ENCODE data around the gene EPC1.

EPC1 gene

DNA sequence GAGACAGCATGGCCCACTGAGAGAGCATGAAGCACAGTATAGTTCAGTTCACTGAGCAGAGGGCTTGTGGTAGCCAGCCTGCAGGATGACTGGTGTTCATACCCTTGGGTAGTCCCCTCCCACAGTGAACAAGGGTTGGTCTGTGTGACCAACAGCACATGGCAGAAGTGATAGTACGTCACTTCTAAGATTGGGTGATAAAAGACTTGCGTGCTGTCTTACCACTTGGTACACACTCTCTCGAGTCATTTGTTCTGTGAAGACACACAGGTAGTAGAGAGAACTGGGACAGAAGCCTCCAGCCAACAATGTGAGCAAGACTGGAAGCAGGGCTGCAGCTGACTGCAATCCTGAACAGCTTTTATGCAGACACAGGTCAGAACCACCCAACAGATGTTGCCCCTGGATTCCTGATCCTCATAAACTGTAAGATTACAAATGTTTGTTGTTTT lies 14.6 kb downstream of the EPC1 start:
- peak; percentile 20 for DNase-seq (ENCODE audit: low spot score)

DNA sequence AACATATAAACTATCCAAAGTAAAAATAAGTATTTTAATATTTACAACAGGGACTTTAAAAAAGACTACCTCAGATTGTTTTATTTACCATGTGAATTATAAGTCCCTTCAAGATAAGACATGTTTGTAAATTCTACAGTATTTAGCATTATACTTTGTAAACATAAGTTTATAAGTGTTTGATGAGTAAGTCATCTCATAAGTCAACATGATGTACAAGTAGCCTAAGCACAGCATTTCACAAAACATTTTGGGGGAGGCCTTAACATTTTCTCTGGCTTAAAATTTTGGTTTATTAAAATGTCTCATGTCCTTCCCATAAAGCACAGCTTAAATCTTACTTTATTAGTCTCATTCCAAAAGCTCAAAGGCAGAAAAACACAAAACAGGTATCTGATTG lies 15.4 kb downstream of the EPC1 start:
- no peak for DNase-seq (ENCODE audit: low spot score)

GRCh38 chr10:32330214-32330613 lies 16.7 kb downstream of the EPC1 start:
- no peak for DNase-seq (ENCODE audit: low spot score)

DNA sequence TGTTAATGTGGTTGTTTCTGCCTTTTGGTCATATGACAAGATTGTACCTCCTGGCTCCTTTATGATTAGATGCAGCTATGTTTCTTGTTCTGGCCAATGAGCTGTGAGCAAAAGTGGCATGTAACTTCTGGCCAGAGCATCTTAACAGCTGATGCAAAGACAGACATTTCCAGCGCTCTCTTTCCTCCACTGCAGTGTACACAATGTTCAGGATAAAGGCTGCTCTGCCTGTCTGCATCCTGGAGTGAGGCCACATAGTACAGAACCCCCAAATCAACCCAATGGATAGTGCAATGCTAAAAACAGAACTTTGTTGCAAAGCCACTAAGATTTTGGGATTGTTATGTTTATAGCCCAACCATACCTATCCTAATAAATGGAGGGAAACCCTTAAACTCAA lies 17.9 kb downstream of the EPC1 start:
- no peak for DNase-seq (ENCODE audit: low spot score)

DNA sequence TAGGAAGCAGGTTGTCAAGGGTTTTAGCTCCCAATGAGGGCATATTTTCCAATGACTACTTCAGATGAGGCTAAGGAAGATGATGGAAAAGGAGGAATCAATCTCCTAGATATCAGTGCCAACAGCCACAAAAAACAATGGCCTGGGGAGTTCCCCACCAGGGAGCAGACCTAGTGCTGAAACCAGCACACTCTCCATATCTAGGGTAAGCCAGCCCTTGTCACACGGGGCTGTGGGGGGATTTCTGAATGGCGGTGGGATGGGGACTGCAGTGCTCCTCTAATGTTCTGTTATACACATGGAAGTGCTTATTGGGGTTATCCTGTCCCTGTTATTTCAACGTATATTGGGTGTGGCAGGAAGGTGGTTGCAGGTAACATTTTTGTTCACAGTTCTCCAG lies 18.5 kb downstream of the EPC1 start:
- DNase-seq (ENCODE audit: low spot score): no peak

DNA sequence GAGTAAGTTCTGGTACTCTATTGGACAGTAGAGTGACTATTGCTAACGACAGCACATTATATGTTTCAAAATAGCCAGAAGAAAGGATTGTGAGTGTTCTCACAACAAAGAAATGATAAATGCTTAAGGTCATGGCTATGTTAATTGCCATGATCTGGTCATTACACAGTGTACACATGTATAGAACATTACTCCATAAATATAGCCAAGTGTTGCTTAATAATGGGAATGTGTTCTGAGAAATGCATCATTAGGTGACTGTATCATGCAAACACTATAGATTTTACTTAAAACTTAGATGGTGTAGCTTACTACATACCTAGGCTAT lies 19.6 kb downstream of the EPC1 start:
- DNase-seq (ENCODE audit: low spot score): no peak

DNA sequence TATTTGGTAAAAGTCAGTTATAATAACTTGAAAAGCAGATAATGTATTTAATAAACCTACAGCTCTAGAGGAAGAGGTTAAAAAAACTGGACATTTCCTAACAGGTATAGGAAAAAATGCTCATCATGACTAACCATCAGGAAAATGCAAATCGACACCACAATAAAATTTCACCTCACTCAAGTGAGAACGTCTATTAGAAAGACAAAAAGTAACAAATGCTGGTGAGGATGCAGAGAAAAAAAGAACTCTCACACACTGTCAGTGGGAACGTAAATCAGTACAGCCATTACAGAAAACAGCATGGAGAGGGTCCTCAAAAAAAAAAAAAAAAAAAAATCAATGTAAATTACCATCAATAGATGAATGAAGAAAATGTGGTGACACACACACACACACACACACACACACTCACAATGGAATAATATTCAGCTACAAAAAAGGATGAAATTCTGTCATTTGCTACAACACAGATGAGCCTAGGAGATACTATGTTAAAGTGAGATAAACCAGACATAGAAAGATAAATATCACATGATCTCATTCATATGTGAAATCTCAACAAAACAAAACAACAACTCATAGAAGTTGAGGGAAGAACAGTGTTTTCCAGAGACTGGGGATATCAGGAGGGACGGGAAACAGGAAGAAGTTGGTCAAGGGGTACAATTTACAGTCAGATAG lies 20.1 kb downstream of the EPC1 start:
- DNase-seq (ENCODE audit: low spot score): no peak

GRCh38 chr10:32326119-32326518 lies 20.8 kb downstream of the EPC1 start:
- DNase-seq (ENCODE audit: low spot score): no peak

DNA sequence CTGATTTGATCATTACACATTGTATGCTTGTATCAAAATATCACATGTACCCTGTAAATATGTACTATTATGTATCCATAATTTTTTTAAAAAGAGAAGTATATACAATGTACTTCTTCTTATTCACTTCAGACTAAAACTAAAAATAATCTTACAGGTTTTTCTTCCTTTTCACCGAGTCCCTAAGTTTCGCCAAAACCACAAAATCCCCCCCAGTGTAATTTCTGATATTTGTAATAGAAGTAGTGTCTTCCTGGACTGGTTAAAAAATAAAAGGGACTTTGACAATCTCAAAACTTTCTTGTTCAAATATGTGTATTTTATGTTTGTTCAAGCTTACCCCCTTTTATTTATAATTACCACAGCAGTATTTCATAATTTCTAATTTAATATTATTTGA lies 23.9 kb downstream of the EPC1 start:
- DNase-seq (ENCODE audit: low spot score): no peak

GRCh38 chr10:32321016-32321631 lies 25.8 kb downstream of the EPC1 start:
- no peak for DNase-seq (ENCODE audit: low spot score)

DNA sequence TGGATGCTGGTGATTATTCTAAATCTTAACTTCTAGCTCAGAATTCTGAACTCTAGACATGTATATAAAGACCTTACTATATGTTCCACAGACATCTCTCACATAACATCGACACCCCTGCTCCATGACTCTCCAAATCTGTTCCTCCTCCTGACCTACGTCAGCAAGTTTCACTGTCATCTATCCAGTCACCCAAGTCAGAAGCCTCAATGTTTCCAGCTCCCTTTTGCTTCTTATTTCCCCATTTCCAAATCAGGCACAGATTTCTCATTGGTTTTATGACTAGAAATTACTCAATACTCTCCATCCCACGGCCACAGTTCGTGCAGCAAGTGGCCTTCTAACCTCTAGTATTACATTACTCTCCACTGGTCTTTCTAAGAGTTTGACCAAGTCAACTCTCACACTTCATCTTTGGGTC lies 28.5 kb downstream of the EPC1 start:
- DNase-seq (ENCODE audit: low spot score): peak; percentile 37

DNA sequence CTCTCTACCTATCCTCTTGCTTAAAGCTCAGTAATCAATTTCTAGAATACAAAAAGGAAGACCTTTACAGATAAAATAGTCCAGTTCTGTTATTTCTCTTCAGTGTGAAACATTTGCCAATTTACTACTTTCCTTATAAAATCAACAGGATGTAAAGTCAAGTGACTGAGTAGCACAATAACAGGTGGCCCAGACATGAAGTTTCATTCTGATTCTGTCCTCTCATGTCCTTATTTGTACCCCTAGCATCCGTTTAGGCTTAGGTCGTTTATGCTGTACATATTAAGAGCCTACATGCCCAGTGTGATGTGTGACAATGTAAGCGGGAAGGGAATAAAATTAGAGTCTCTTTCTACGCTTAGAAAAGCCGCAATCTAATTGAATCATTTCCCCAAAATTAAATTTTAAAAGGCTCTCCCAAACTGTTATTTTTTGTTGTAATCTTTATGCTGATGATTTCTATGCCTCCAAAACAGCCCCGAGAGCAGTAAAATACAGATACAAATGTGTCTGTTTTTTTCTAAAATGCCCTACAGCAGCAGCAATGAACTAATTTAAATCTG lies 29.1 kb downstream of the EPC1 start:
- no peak for DNase-seq (ENCODE audit: low spot score)

DNA sequence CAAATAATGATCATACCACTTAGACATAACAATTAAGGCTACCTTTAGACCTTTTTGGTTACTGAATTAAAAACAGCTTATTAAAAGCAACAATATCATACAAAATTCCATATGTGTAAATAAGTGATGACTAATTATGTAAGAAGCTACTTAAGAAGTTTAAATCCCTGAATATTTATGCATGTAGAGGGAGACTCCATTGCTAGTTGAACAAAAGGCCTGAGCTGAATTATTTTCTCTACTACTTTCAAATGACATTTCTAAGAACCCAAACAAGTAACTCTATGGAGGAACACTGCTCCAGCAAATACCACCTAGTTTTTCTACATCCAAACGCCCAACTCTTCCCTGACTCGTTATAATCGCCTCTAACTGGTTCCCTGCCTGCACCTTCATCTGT lies 31.5 kb downstream of the EPC1 start:
- no peak for DNase-seq (ENCODE audit: low spot score)

- no peak for DNase-seq (ENCODE audit: low spot score)
Observed at GRCh38 chr10:32314588-32314987, 32.4 kb downstream of the EPC1 start.

GRCh38 chr10:32308027-32308603 lies 38.8 kb downstream of the EPC1 start:
- DNase-seq (ENCODE audit: low spot score): no peak

DNA sequence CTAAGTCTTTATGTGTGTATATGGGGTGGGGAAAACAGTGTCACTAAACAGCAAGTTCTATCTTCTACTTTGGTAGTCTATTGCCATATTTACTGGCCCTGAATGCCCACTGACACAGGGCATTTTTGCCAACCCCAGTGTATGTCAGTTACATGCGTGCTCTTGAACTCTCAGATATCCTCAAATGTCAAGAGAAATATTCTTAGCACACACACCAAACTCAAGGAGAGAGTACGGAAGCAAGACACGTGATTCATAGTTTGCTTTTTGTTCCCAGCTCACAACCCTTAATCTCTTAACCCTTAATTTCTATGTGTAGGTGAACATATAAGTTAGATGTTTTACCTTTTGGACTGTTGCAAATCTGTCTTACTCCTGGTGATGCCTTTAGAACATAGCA lies 39.3 kb downstream of the EPC1 start:
- no peak for DNase-seq (ENCODE audit: low spot score)

DNA sequence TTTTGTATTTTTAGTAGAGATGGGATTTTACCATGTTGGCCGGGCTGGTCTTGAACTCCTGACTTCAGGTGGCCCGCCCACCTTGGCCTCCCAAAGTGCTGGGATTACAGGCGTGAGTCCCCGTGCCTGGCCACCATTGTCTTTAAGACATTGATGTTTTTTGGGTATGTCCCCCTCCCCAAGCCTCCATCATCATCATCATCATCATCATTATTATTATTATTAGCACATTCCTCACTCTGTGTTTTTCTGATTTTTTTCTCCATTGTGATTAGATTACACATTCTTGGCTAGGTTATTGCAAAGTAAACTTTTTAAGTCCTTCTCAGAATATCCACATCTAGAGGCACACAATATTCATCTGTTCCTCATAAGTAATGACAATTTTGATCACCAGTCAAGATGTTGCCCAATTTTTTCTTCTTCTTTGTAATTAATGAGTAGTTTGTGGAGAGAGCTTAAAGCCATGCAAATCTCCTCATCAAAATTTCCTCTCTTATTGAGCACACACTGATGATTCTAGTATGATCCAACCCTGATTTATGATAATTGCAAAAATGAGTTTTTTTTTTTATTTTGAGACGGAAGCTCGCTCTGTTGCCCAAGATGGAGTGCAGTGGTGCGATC lies 47.5 kb downstream of the EPC1 start:
- DNase-seq (ENCODE audit: low spot score): no peak

DNA sequence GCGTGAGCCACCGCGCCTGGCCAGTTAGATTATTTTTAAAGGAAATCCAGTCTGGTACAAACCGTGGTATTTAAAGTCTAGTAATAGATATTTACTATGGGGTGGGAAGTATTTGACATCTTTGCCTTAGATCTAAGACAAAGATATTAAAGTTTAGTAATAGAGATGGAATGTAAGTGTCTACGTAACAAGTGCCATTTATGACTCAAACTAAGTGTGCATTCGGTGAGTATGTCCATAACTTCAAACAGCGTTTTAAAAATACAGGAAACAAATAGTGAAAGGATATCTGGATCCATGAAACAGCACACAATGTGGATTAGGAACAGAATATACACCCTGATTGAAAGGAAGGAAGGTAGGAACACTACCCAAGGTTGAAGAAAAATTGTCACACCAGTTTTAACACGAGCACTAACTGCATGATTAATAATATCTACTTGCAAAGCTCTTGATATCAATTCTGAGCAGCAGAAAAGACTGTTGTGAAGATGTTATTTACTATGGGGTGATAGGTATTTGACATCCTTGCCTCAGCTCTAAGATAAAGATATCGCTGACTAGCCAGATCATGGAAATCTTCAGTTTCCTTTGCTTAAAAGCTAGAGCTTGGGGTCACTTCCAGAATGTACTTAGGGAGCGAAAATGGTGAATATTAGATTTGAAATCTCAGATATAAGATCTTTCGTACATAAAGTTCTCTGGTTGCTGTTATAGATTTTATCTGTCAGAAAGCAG lies 48.7 kb downstream of the EPC1 start:
- DNase-seq (ENCODE audit: low spot score): peak; percentile 23

DNA sequence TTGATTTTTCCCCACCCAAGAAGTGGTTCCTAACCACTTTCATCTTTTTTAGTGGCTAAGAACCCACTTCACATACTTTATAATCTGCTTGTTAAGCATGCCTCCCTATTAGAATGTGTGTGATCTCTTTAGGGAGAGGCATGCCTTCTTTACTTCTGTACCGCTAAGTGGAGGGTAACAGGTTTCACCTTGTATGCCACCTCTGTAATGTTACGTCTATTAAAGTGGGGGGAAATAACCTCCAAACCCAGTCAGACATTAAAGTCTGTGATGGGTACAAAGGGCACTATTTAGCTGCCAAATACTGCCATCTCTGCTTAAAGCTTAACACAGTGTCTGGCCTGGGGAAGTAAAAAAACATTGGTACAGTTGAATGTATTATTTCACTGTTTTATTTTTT lies 51.9 kb downstream of the EPC1 start:
- DNase-seq (ENCODE audit: low spot score): no peak

DNA sequence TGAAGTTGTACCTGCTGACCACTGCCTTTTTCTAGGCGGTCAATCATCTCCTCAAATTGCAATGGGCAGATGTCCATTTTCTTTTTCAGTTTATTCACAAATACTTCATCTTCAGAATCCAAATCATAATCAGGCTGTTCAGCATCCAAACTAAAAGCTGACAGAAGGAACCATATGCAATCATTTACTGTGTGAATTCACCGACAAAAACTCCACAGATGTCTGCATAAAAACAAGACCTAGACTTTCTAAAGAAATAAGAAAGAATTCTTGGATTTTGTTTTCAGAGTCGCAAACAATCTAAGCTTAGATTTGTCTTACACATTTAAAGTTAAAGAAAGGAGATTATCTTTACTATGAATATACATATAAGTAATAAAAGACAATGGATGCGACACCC lies 53.4 kb downstream of the EPC1 start:
- no peak for DNase-seq (ENCODE audit: low spot score)

DNA sequence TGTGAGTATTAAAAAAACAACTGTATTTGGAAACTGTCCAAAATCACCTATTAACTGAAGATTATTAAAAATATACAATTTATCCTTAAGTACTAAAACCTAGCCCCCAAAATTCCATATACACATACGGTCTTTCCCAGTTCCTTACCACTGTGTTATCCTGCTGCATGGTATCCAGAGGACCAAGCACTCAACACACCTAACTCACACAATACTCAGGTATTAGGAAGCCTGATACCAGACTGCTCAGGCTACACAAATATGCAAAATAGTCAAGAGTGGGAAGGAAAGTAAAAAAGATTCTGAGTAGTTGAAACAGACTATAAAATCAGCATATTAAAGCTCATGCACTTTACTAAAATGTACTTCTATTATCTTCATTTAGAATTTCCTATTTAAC lies 67.2 kb downstream of the EPC1 start:
- no peak for DNase-seq (ENCODE audit: low spot score)

DNA sequence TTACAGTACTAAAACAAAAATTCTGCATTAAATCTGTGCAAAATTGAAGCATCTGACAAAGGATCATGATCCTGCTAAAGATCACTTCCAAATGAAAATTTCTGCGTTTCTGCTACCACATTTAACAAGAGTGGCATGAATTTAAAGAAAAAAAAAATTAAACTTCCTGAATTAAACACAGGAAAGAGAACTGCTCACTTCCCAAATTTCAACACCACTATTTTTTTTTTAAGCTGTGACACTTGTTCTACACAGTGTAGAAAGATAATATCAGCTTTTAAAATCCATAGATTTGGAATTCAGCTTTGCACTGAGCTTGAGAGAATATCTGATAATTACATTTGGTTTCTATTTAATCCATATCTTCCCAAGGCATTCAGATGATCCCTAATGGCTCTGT lies 73.6 kb downstream of the EPC1 start:
- DNase-seq (ENCODE audit: low spot score): no peak
